K562 (cell line): Measurements from ENCODE around the gene ANKZF1. TPM values are rescaled to one million over a fixed set of nuclear protein-coding genes. Genes with fewer than 3 reads are reported as not detected.

Experiments used
- ARID4B ChIP-seq: sonication (generic); formaldehyde crosslinking; IDR thresholded peaks from 2 replicates; pipeline ENCODE4 v1.8.0; 2022; ENCODE audit warnings: mild to moderate bottlenecking, missing genetic modification reagents
- DACH1 ChIP-seq: fragments of 450-650 bp; IDR thresholded peaks from 2 replicates; pipeline ENCODE4 v1.6.1; 2018; ENCODE audit not compliant: partially characterized antibody
- GMEB1 ChIP-seq: fragments of 250-450 bp; sonication (Bioruptor Pico); IDR thresholded peaks from 2 replicates; pipeline ENCODE4 v1.4.0; 2020; ENCODE audit warnings: mild to moderate bottlenecking
- ILK ChIP-seq: fragments of 450-650 bp; IDR thresholded peaks from 2 replicates; pipeline ENCODE4 v1.6.1; 2016; ENCODE audit warnings: missing genetic modification characterization, low read depth, mild to moderate bottlenecking, missing compliant biosample characterization, moderate library complexity, borderline replicate concordance
- PBX2 ChIP-seq, 2 experiments: IDR thresholded peaks in 1 of 2; conservative IDR thresholded peaks in 1 of 2; 2 replicates each; pipeline ENCODE4 v1.6.1; 2016; ENCODE audit warnings: low read depth in 2 of 2, mild to moderate bottlenecking in 1 of 2, missing compliant biosample characterization in 1 of 2, missing genetic modification characterization in 1 of 2, moderate library complexity in 1 of 2
- PHF21A ChIP-seq: fragments of 450-650 bp; IDR thresholded peaks from 2 replicates; pipeline ENCODE4 v1.6.1; 2017; ENCODE audit warnings: low read depth, borderline replicate concordance
- SMARCA5 ChIP-seq: fragments of 450-650 bp; IDR thresholded peaks from 2 replicates; pipeline ENCODE4 v1.6.1; 2016
- YBX1 ChIP-seq: fragments of 450-650 bp; IDR thresholded peaks from 2 replicates; pipeline ENCODE4 v1.7.1; 2016; ENCODE audit warnings: mild to moderate bottlenecking
- ZFX ChIP-seq: sonication (generic); formaldehyde crosslinking; IDR thresholded peaks from 2 replicates; pipeline ENCODE4 v1.8.0; 2022; ENCODE audit warnings: mild to moderate bottlenecking, missing genetic modification reagents, moderate library complexity
- ZNF639 ChIP-seq, 2 experiments: fragments of 200-800 bp in 1 of 2; sonication (Bioruptor generic) in 1 of 2; sonication (generic) in 1 of 2; formaldehyde crosslinking in 1 of 2; IDR thresholded peaks in 1 of 2; conservative IDR thresholded peaks in 1 of 2; 2 replicates each; pipeline versions ENCODE4 v1.5.0 to v1.6.1; 2016 to 2020; ENCODE audit warnings: missing compliant biosample characterization in 1 of 2, missing genetic modification characterization in 1 of 2, missing genetic modification reagents in 1 of 2
- polyA plus RNA-seq, 8 experiments: library from polyadenylated mRNA; depleted of rRNA in 4 of 8; stranded (reverse) in 5 of 8; unstranded in 3 of 8; fragments of >200 nt; fragmentation: Nextera tagmentation in 2 of 8; fragmentation: Illumina TruSeq in 1 of 8; extraction: Ambion mirVana in 2 of 8; extraction: Trizol in 1 of 8; gene quantifications; 2 replicates each; pipeline versions ENCODE4 v1.2.1 to v1.2.3, GENCODE V29; 2011 to 2014; ENCODE audit warnings: inconsistent platforms in 1 of 8, missing spikeins in 1 of 8
- total RNA-seq, 7 experiments: library from RNA; depleted of rRNA in 6 of 7; stranded (reverse); fragments of >200 nt in 6 of 7; fragmentation: Illumina TruSeq in 2 of 7; extraction: Trizol in 2 of 7; gene quantifications; 2 replicates each; pipeline versions ENCODE4 v1.2.1 to v1.2.3, GENCODE V29; 2011 to 2021; ENCODE audit warnings: low replicate concordance in 1 of 7

The ANKZF1 gene
- total and polyA plus RNA-seq, 9 of the 15 experiments (the other 6 are each of a cell fraction or from before 2014, with no cell fraction given), result 3.1 to 60.6 (median 31.0) TPM

GRCh38 chr2:219229305-219230058 is at the start of gene ANKZF1, which contains the start of gene ATG9A (continued):
- TF ChIP-seq GMEB1 (CRISPR knock-in tag) (no peak), YBX1 (no peak), ARID4B (CRISPR knock-in tag) (peak; percentile 59), SMARCA5 (no peak), PBX2 (CRISPR knock-in tag; IDR thresholded peaks at IDR 0.05; ENCODE audit: low read depth) (peak; percentile 87), PBX2 (tag; conservative IDR thresholded peaks at IDR 0.05; ENCODE audit: low read depth) (peak; percentile 99), ZFX (CRISPR knock-in tag) (peak; percentile 89), PHF21A (0 out of 2 replicates have a peak, but pooled peaks have one; percentile 38), DACH1 (no peak), ILK (no peak), ZNF639 (CRISPR knock-in tag; conservative IDR thresholded peaks at IDR 0.05 in 1 of 2, IDR thresholded peaks at IDR 0.05 in 1 of 2) (peak in 1 of 2 experiments; percentile 83; a peak in 2 of 4 replicates)
